PC-3 (cell line): ENCODE data around the gene LDB1. TPM values are rescaled to one million over a fixed set of nuclear protein-coding genes. Genes with fewer than 3 reads are reported as not detected.

Source experiments
- ATAC-seq: fragments of 200-7000 bp; cut with Tn5 transposase; 2 replicates; pipeline ENCODE4 v1.9.1; 2020; ENCODE audit warnings: mild to moderate bottlenecking, moderate library complexity
- BruUV-seq: library from RNA; stranded (reverse); fragments of 400-500 nt; replicated peaks from 2 replicates; lab custom pipeline; 2021; lab: Mats Ljungman, UMichigan
- CTCF ChIA-PET: fragments of 300-600 bp; sonication (Branson Sonifier 250); formaldehyde crosslinking; loops from one replicate; lab custom pipeline; 2022; ENCODE audit warnings: antibody characterized with exemption; lab: Charles Lee
- POLR2A ChIA-PET: fragments of 300-600 bp; sonication (Branson Sonifier 250); formaldehyde crosslinking; loops from one replicate; lab custom pipeline; 2022; ENCODE audit warnings: antibody characterized with exemption; ENCODE audit not compliant: unreplicated experiment; lab: Charles Lee
- DNase-seq: peaks from one replicate; pipeline ENCODE4 v3.0.0-alpha.2; 2015
- H2AFZ ChIP-seq: fragments of 300-600 bp; sonication (generic); 2 replicates; pipeline ENCODE4 v1.6.0; 2016; ENCODE audit warnings: antibody characterized with exemption, low read length
- H3F3A ChIP-seq: fragments of 300-600 bp; sonication (generic); one replicate; pipeline ENCODE4 v1.6.0; 2017; ENCODE audit warnings: antibody characterized with exemption, low read length, control low read depth, mild to moderate bottlenecking; ENCODE audit not compliant: unreplicated experiment
- H3K27ac ChIP-seq: fragments of 300-600 bp; sonication (generic); 2 replicates; pipeline ENCODE4 v1.5.1; 2016; ENCODE audit warnings: mild to moderate bottlenecking, low read length
- H3K27me3 ChIP-seq: fragments of 300-600 bp; sonication (generic); 2 replicates; pipeline ENCODE4 v1.6.1; 2016; ENCODE audit warnings: low read length, mixed read lengths
- H3K36me3 ChIP-seq: fragments of 300-600 bp; sonication (generic); 2 replicates; pipeline ENCODE4 v1.6.1; 2016; ENCODE audit warnings: low read depth, mixed run types, low read length, mixed read lengths
- H3K4me1 ChIP-seq: fragments of 300-600 bp; sonication (generic); 2 replicates; pipeline ENCODE4 v1.5.1; 2016; ENCODE audit warnings: low read length; ENCODE audit not compliant: insufficient read depth
- H3K4me2 ChIP-seq: fragments of 300-600 bp; sonication (generic); 2 replicates; pipeline ENCODE4 v1.6.0; 2016; ENCODE audit warnings: low read length
- H3K4me3 ChIP-seq: fragments of 300-600 bp; sonication (generic); 2 replicates; pipeline ENCODE4 v1.5.1; 2016; ENCODE audit warnings: mild to moderate bottlenecking, low read length, mixed read lengths
- H3K79me2 ChIP-seq: fragments of 300-600 bp; sonication (generic); 2 replicates; pipeline ENCODE4 v1.6.1; 2017; ENCODE audit warnings: low read length, mixed read lengths
- H3K9ac ChIP-seq: fragments of 300-600 bp; sonication (generic); 2 replicates; pipeline ENCODE4 v1.6.0; 2016; ENCODE audit warnings: mild to moderate bottlenecking, low read length
- H3K9me2 ChIP-seq: fragments of 300-600 bp; sonication (generic); replicated peaks from 2 replicates; pipeline ENCODE4 v1.6.1; 2016; ENCODE audit warnings: mixed run types, low read length, mixed read lengths
- H3K9me3 ChIP-seq: fragments of 300-600 bp; sonication (generic); 2 replicates; pipeline ENCODE4 v1.6.1; 2016; ENCODE audit warnings: low read length, mixed read lengths
- H4K20me1 ChIP-seq: fragments of 300-600 bp; sonication (generic); 2 replicates; pipeline ENCODE4 v1.6.1; 2016; ENCODE audit warnings: low read length, mixed read lengths
- EZH2 ChIP-seq: fragments of 300-600 bp; sonication (generic); IDR thresholded peaks from one replicate; pipeline ENCODE4 v1.6.1; 2017; ENCODE audit warnings: antibody characterized with exemption, mild to moderate bottlenecking, low read length; ENCODE audit not compliant: unreplicated experiment
- EZH2phosphoT487 ChIP-seq: fragments of 300-600 bp; sonication (generic); IDR thresholded peaks from 2 replicates; pipeline ENCODE4 v1.6.1; 2018; ENCODE audit warnings: mild to moderate bottlenecking, antibody characterized with exemption, low read length, borderline replicate concordance
- intact Hi-C: fragments of 100-400 bp; cut with micrococcal nuclease; formaldehyde crosslinking; loops from 2 replicates; pipeline ENCODE4 v1.9.0; 2023
- total RNA-seq: library from RNA; depleted of rRNA; stranded (reverse); fragments of >200 nt; gene quantifications from 2 replicates; pipeline ENCODE4 v1.2.3, GENCODE V29; 2014
- TF ChIP-seq, protein P1 (sequence below): fragments of 300-600 bp; sonication (generic); conservative IDR thresholded peaks from 2 replicates; pipeline ENCODE4 v1.5.1; 2017; ENCODE audit warnings: antibody characterized with exemption, low read depth, mild to moderate bottlenecking, low read length

The LDB1 gene
- total RNA-seq, 1 experiment from 2014 or later, result 34.2 TPM

GRCh38 chr10:102153093-102153620 lies 33.0 kb upstream of the LDB1 start:
- Histone ChIP-seq H3K4me1 (peaks cover 24% of the 10 kb centered on the region), H4K20me1 (peaks cover 32% of the 10 kb centered on the region), H3K4me2 (peak overlapping the region; percentile 76), H3K79me2 (peaks cover 59% of the 10 kb centered on the region), H3K9ac (peak overlapping the region; percentile 100), H3K36me3 (peaks cover 51% of the 10 kb centered on the region), H3K27ac (peak overlapping the region; percentile 95), H2AFZ (no peak overlapping the region), H3K9me2 (no peaks in the 10 kb centered on the region), H3K9me3 (no peaks in the 10 kb centered on the region), H3K4me3 (peak overlapping the region; percentile 99), H3F3A (peaks cover 10% of the 10 kb centered on the region), H3K27me3 (no peaks in the 10 kb centered on the region)
- no TSS peak for BruUV-seq
- ATAC-seq (no peak), DNase-seq (no peak)
- intact Hi-C loops, result no loop called here
- TF ChIP-seq, protein P1, sequence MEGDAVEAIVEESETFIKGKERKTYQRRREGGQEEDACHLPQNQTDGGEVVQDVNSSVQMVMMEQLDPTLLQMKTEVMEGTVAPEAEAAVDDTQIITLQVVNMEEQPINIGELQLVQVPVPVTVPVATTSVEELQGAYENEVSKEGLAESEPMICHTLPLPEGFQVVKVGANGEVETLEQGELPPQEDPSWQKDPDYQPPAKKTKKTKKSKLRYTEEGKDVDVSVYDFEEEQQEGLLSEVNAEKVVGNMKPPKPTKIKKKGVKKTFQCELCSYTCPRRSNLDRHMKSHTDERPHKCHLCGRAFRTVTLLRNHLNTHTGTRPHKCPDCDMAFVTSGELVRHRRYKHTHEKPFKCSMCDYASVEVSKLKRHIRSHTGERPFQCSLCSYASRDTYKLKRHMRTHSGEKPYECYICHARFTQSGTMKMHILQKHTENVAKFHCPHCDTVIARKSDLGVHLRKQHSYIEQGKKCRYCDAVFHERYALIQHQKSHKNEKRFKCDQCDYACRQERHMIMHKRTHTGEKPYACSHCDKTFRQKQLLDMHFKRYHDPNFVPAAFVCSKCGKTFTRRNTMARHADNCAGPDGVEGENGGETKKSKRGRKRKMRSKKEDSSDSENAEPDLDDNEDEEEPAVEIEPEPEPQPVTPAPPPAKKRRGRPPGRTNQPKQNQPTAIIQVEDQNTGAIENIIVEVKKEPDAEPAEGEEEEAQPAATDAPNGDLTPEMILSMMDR, result no peak
- no peak for TF ChIP-seq EZH2
- TF ChIP-seq EZH2phosphoT487, result no peak
- POLR2A ChIA-PET, result no interaction called here
- CTCF ChIA-PET, result interaction anchor here (0.7 kb wide), 1 partner anchor 71 kb away, joined by 3 read pairs; no protein-coding TSS in a partner anchor

DNA sequence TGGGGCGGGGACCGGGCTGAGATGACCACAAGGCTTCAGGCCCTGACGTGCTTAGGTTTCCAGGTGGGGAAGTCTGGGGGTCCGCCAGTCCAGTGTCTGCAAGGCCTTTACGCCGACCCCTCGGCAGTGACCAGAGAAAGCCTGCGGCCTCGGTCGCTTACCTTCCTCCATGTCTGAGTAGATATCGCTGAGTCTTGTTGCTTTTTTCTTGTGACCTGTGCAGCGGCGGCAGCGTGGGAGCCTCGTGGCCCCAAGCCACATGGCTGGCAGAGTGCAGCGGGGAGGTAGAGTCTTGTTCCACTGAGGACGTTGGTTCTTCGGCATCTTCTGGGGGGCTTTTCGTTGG lies 32.4 kb upstream of the LDB1 start:
- peak; percentile 10 for ATAC-seq
- ChIA-PET POLR2A (no interaction called here), CTCF (no interaction called here)
- no peaks in the 10 kb centered on the region for H3K9me2 ChIP-seq
- TF ChIP-seq, protein P1, result no peak
- no peaks in the 10 kb centered on the region for H3K9me3 ChIP-seq
- peak overlapping the region; percentile 99 for H3K4me3 ChIP-seq
- 0 out of 2 replicates have a peak overlapping the region, but pooled peaks have one; percentile 20 for H2AFZ ChIP-seq
- intact Hi-C loops, result loop anchor here (1.0 kb wide), 1 partner anchor 20 kb away; no protein-coding TSS in a partner anchor
- peaks cover 31% of the 10 kb centered on the region for H4K20me1 ChIP-seq
- BruUV-seq, result TSS peak; percentile 73
- peak overlapping the region; percentile 100 for H3K9ac ChIP-seq
- peak overlapping the region; percentile 95 for H3K27ac ChIP-seq
- H3K79me2 ChIP-seq, result peaks cover 54% of the 10 kb centered on the region
- H3K4me1 ChIP-seq, result peaks cover 24% of the 10 kb centered on the region
- peaks cover 10% of the 10 kb centered on the region for H3F3A ChIP-seq
- no peaks in the 10 kb centered on the region for H3K27me3 ChIP-seq
- peak overlapping the region; percentile 76 for H3K4me2 ChIP-seq
- H3K36me3 ChIP-seq, result peaks cover 49% of the 10 kb centered on the region; the same call in 1 of the 2 replicates
- peak; percentile 10 for DNase-seq
